ENCODE results near the gene RPS14. TPM values are rescaled to one million over a fixed set of nuclear protein-coding genes. Genes with fewer than 3 reads are reported as not detected.
A peak's percentile ranks its signal among the peaks of the same experiment; 100 is the strongest.

RPS14 gene
- total and polyA plus RNA-seq, 2 donors from 2014 or later, result 1,504 to 1,994 TPM

- Histone ChIP-seq H3K27ac (ENCODE audit: low read depth in 2 of 2, low read length in 2 of 2) (no peak overlapping the region), H3K4me1 (ENCODE audit: control insufficient read depth in 2 of 3, insufficient read depth in 2 of 3, low read depth in 1 of 3, low read length in 3 of 3) (no peaks in the 10 kb centered on the region), H3K4me3 (ENCODE audit: low read length in 3 of 3) (no peak overlapping the region), H3K27me3 (ENCODE audit: control insufficient read depth, insufficient read depth, low read length) (no peaks in the 10 kb centered on the region), H3K36me3 (ENCODE audit: control insufficient read depth in 2 of 3, insufficient read depth in 3 of 3, low read length in 3 of 3) (no peaks in the 10 kb centered on the region), H3K9ac (ENCODE audit: low read length in 3 of 3) (no peak overlapping the region), H3K9me3 (ENCODE audit: control insufficient read depth in 2 of 3, insufficient read depth in 1 of 3, low read length in 3 of 3) (no peaks in the 10 kb centered on the region)
- intact Hi-C loops (cut with DNase I), result loop anchor here (5.0 kb wide), 1 partner anchor 83 kb away; no protein-coding TSS in a partner anchor
- FAIRE-seq, result no peak
- no peak for TF ChIP-seq CTCF (IDR thresholded peaks at IDR 0.05; ENCODE audit: borderline replicate concordance, extremely low read depth, insufficient read depth)
- peak in 1 of 5 donors; percentile 69 for DNase-seq
Measured at GRCh38 chr5:150464554-150465012, 15.0 kb upstream of the RPS14 start.

DNA sequence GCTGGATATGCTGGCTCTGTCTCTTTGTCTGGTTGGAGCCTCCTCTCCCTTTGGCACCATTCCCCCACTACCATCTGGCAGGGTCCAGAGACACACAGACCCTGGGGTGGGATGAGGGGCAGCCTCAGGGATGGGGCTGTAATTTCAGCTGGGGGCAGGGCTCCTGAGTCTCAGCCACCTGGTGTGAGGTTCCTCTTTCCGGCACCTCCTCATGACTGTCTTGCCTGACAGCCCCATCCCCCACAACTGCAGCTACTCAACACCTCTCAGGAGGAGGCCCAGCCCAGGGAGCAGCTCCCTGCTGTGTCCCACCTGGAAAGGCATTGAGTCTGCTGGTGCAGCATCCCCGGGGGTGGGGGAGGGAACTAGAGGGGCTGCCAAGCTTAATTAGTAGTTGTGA is 11.7 kb upstream of the RPS14 start:
- Histone ChIP-seq H3K27ac (ENCODE audit: low read depth in 2 of 2, low read length in 2 of 2) (no peak overlapping the region), H3K9me3 (ENCODE audit: control insufficient read depth in 2 of 3, insufficient read depth in 1 of 3, low read length in 3 of 3) (no peaks in the 10 kb centered on the region), H3K4me3 (ENCODE audit: low read length in 3 of 3) (no peak overlapping the region), H3K9ac (ENCODE audit: low read length in 3 of 3) (no peak overlapping the region), H3K27me3 (ENCODE audit: control insufficient read depth, insufficient read depth, low read length) (no peaks in the 10 kb centered on the region), H3K36me3 (ENCODE audit: control insufficient read depth in 2 of 3, insufficient read depth in 3 of 3, low read length in 3 of 3) (no peaks in the 10 kb centered on the region), H3K4me1 (ENCODE audit: control insufficient read depth in 2 of 3, insufficient read depth in 2 of 3, low read depth in 1 of 3, low read length in 3 of 3) (no peaks in the 10 kb centered on the region)
- TF ChIP-seq CTCF (IDR thresholded peaks at IDR 0.05; ENCODE audit: borderline replicate concordance, extremely low read depth, insufficient read depth), result no peak
- peak in 4 of 5 donors; percentile 54 to 72 (median 64) for DNase-seq
- intact Hi-C loops (cut with DNase I), result loop anchor here (5.0 kb wide), 1 partner anchor 86 kb away; no protein-coding TSS in a partner anchor
- FAIRE-seq, result no peak

- H3K9ac ChIP-seq (ENCODE audit: low read length in 3 of 3), result no peak overlapping the region
- H3K27ac ChIP-seq (ENCODE audit: low read depth in 2 of 2, low read length in 2 of 2), result no peak overlapping the region
- H3K4me1 ChIP-seq (ENCODE audit: control insufficient read depth in 2 of 3, insufficient read depth in 2 of 3, low read depth in 1 of 3, low read length in 3 of 3), result no peaks in the 10 kb centered on the region
- intact Hi-C loops (cut with DNase I), result loop anchor here (5.0 kb wide), 1 partner anchor 87 kb away; no protein-coding TSS in a partner anchor
- H3K36me3 ChIP-seq (ENCODE audit: control insufficient read depth in 2 of 3, insufficient read depth in 3 of 3, low read length in 3 of 3), result no peaks in the 10 kb centered on the region
- no peak for DNase-seq
- TF ChIP-seq CTCF (IDR thresholded peaks at IDR 0.05; ENCODE audit: borderline replicate concordance, extremely low read depth, insufficient read depth), result no peak
- FAIRE-seq, result no peak
- H3K4me3 ChIP-seq (ENCODE audit: low read length in 3 of 3), result no peak overlapping the region
- H3K9me3 ChIP-seq (ENCODE audit: control insufficient read depth in 2 of 3, insufficient read depth in 1 of 3, low read length in 3 of 3), result no peaks in the 10 kb centered on the region
- H3K27me3 ChIP-seq (ENCODE audit: control insufficient read depth, insufficient read depth, low read length), result no peaks in the 10 kb centered on the region
Measured at GRCh38 chr5:150460781-150461180, 11.2 kb upstream of the RPS14 start.
